ENCODE data around the gene TDRKH. TPM values are rescaled to one million over a fixed set of nuclear protein-coding genes. Genes with fewer than 3 reads are reported as not detected.

TDRKH gene
- total RNA-seq, 1 donor from 2014 or later, result 12.0 TPM

- DNase-seq (ENCODE audit: low read depth), result no peak
- Histone ChIP-seq H3K27me3 (ENCODE audit: control insufficient read depth, insufficient read depth, low read length) (peaks cover 6% of the 10 kb centered on the region), H3K36me3 (ENCODE audit: control insufficient read depth, insufficient read depth, low read length) (no peaks in the 10 kb centered on the region), H3K4me3 (ENCODE audit: low read depth, low read length) (no peak overlapping the region)
- no peak for TF ChIP-seq CTCF (IDR thresholded peaks at IDR 0.05; ENCODE audit: insufficient read depth, low read length, poor library complexity, severe bottlenecking)
Measured at GRCh38 chr1:151729966-151730291, 60.4 kb downstream of the TDRKH start.

- H3K4me3 ChIP-seq (ENCODE audit: low read depth, low read length), result no peak overlapping the region
- H3K36me3 ChIP-seq (ENCODE audit: control insufficient read depth, insufficient read depth, low read length), result no peaks in the 10 kb centered on the region
- peaks cover 6% of the 10 kb centered on the region for H3K27me3 ChIP-seq (ENCODE audit: control insufficient read depth, insufficient read depth, low read length)
- TF ChIP-seq CTCF (IDR thresholded peaks at IDR 0.05; ENCODE audit: insufficient read depth, low read length, poor library complexity, severe bottlenecking), result no peak
- peak; percentile 14 for DNase-seq (ENCODE audit: low read depth)
Measured at GRCh38 chr1:151729157-151729965, 60.9 kb downstream of the TDRKH start.

GRCh38 chr1:151728151-151729054, 61.9 kb downstream of the TDRKH start:
- Histone ChIP-seq H3K27me3 (ENCODE audit: control insufficient read depth, insufficient read depth, low read length) (peaks cover 6% of the 10 kb centered on the region), H3K4me3 (ENCODE audit: low read depth, low read length) (no peak overlapping the region), H3K36me3 (ENCODE audit: control insufficient read depth, insufficient read depth, low read length) (no peaks in the 10 kb centered on the region)
- DNase-seq (ENCODE audit: low read depth), result no peak
- TF ChIP-seq CTCF (IDR thresholded peaks at IDR 0.05; ENCODE audit: insufficient read depth, low read length, poor library complexity, severe bottlenecking), result no peak

- H3K27me3 ChIP-seq (ENCODE audit: control insufficient read depth, insufficient read depth, low read length), result peaks cover 20% of the 10 kb centered on the region
- no peak for TF ChIP-seq CTCF (IDR thresholded peaks at IDR 0.05; ENCODE audit: insufficient read depth, low read length, poor library complexity, severe bottlenecking)
- no peak overlapping the region for H3K4me3 ChIP-seq (ENCODE audit: low read depth, low read length)
- no peaks in the 10 kb centered on the region for H3K36me3 ChIP-seq (ENCODE audit: control insufficient read depth, insufficient read depth, low read length)
- no peak for DNase-seq (ENCODE audit: low read depth)
Measured at GRCh38 chr1:151723726-151724370, 66.5 kb downstream of the TDRKH start.

Other genes with a start within 250 kb of the TDRKH start
- gene SNX27, start 178.4 kb downstream of the TDRKH start, total RNA-seq, result 18.1 and 18.8 TPM in 2 replicates
- not detected in 2 replicates for gene CELF3, start 73.7 kb downstream of the TDRKH start, total RNA-seq
- not detected in 2 replicates for gene RIIAD1, start 69.0 kb downstream of the TDRKH start, total RNA-seq
- 92.1 and 119 TPM in 2 replicates for gene MRPL9, start 27.0 kb downstream of the TDRKH start, total RNA-seq
- gene LINGO4, start 14.9 kb upstream of the TDRKH start, total RNA-seq, result not detected in 2 replicates
- 0.17 TPM in 1 of 2 replicates, not detected in the other for gene RORC, start 41.3 kb upstream of the TDRKH start, total RNA-seq
- gene C2CD4D, start 49.3 kb upstream of the TDRKH start, total RNA-seq, result 0.55 and 1.3 TPM in 2 replicates
- gene THEM5, start 63.2 kb upstream of the TDRKH start, total RNA-seq, result not detected in 2 replicates
- gene THEM4, start 119.0 kb upstream of the TDRKH start, total RNA-seq, result 15.4 and 21.7 TPM in 2 replicates
- 207 and 230 TPM in 2 replicates for gene S100A10, start 203.4 kb upstream of the TDRKH start, total RNA-seq
- gene S100A11, start 246.5 kb upstream of the TDRKH start, total RNA-seq, result 826 and 967 TPM in 2 replicates

All from kidney epithelial cell (primary cell).